ENCODE measurements around the gene MARCKS.

The MARCKS gene

GRCh38 chr6:113888956-113889630, 31.9 kb downstream of the MARCKS start:
- no peaks in the 10 kb centered on the region for H3K36me3 ChIP-seq (ENCODE audit: control insufficient read depth, insufficient read depth, low read length)
- DNase-seq (ENCODE audit: extremely low read depth, insufficient read length): no peak
- TF ChIP-seq CTCF (IDR thresholded peaks at IDR 0.05; ENCODE audit: insufficient read depth, low read length, poor library complexity, severe bottlenecking): no peak
- no peak overlapping the region for H3K4me3 ChIP-seq (replicated peaks; ENCODE audit: low read depth, low read length)
- no peaks in the 10 kb centered on the region for H3K27me3 ChIP-seq (replicated peaks; ENCODE audit: control insufficient read depth, insufficient read depth, low read length)

GRCh38 chr6:113893451-113893850, 36.3 kb downstream of the MARCKS start:
- TF ChIP-seq CTCF (IDR thresholded peaks at IDR 0.05; ENCODE audit: insufficient read depth, low read length, poor library complexity, severe bottlenecking): no peak
- Histone ChIP-seq H3K27me3 (replicated peaks; ENCODE audit: control insufficient read depth, insufficient read depth, low read length) (no peaks in the 10 kb centered on the region), H3K4me3 (replicated peaks; ENCODE audit: low read depth, low read length) (no peak overlapping the region), H3K36me3 (ENCODE audit: control insufficient read depth, insufficient read depth, low read length) (no peaks in the 10 kb centered on the region)
- DNase-seq (ENCODE audit: extremely low read depth, insufficient read length): no peak

- Histone ChIP-seq H3K4me3 (replicated peaks; ENCODE audit: low read depth, low read length) (no peak overlapping the region), H3K36me3 (ENCODE audit: control insufficient read depth, insufficient read depth, low read length) (no peaks in the 10 kb centered on the region), H3K27me3 (replicated peaks; ENCODE audit: control insufficient read depth, insufficient read depth, low read length) (no peaks in the 10 kb centered on the region)
- no peak for DNase-seq (ENCODE audit: extremely low read depth, insufficient read length)
- TF ChIP-seq CTCF (IDR thresholded peaks at IDR 0.05; ENCODE audit: insufficient read depth, low read length, poor library complexity, severe bottlenecking): no peak
Observed at GRCh38 chr6:113893866-113894265, 36.7 kb downstream of the MARCKS start.

GRCh38 chr6:113894712-113895674, 37.8 kb downstream of the MARCKS start:
- Histone ChIP-seq H3K27me3 (replicated peaks; ENCODE audit: control insufficient read depth, insufficient read depth, low read length) (no peaks in the 10 kb centered on the region), H3K4me3 (replicated peaks; ENCODE audit: low read depth, low read length) (no peak overlapping the region), H3K36me3 (ENCODE audit: control insufficient read depth, insufficient read depth, low read length) (no peaks in the 10 kb centered on the region)
- no peak for DNase-seq (ENCODE audit: extremely low read depth, insufficient read length)
- no peak for TF ChIP-seq CTCF (IDR thresholded peaks at IDR 0.05; ENCODE audit: insufficient read depth, low read length, poor library complexity, severe bottlenecking)

- H3K27me3 ChIP-seq (replicated peaks; ENCODE audit: control insufficient read depth, insufficient read depth, low read length): no peaks in the 10 kb centered on the region
- TF ChIP-seq CTCF (IDR thresholded peaks at IDR 0.05; ENCODE audit: insufficient read depth, low read length, poor library complexity, severe bottlenecking): no peak
- H3K4me3 ChIP-seq (replicated peaks; ENCODE audit: low read depth, low read length): no peak overlapping the region
- no peaks in the 10 kb centered on the region for H3K36me3 ChIP-seq (ENCODE audit: control insufficient read depth, insufficient read depth, low read length)
- no peak for DNase-seq (ENCODE audit: extremely low read depth, insufficient read length)
Observed at GRCh38 chr6:113901482-113901881, 44.3 kb downstream of the MARCKS start.

Measured in GM06990 (cell line).